Neural crest cell (in vitro differentiated cells): Measurements from ENCODE around the gene MEAK7. TPM values are rescaled to one million over a fixed set of nuclear protein-coding genes. Genes with fewer than 3 reads are reported as not detected.
"Not testable (repeated sequence)": the region's sequence is repeated elsewhere in the genome, so short reads cannot be mapped to it uniquely, and the experiment has no call there.

Experiments used
- DNase-seq: peaks from one replicate; pipeline ENCODE4 v3.0.0; 2021; ENCODE audit warnings: low read depth, mixed read lengths, low spot score
- H3K27ac Mint-ChIP-seq: one replicate; pipeline ENCODE4 v1.8.0; 2021; ENCODE audit warnings: mild to moderate bottlenecking, mixed read lengths; ENCODE audit not compliant: unreplicated experiment
- H3K27me3 Mint-ChIP-seq: 2 replicates; pipeline ENCODE4 v1.8.0; 2021; ENCODE audit warnings: low read depth, mild to moderate bottlenecking, mixed read lengths
- H3K36me3 Mint-ChIP-seq: 2 replicates; pipeline ENCODE4 v1.8.0; 2021; ENCODE audit warnings: low read depth, mild to moderate bottlenecking, mixed read lengths
- H3K4me1 Mint-ChIP-seq: 2 replicates; pipeline ENCODE4 v1.8.0; 2021; ENCODE audit warnings: mixed read lengths
- H3K4me3 Mint-ChIP-seq: one replicate; pipeline ENCODE4 v1.8.0; 2021; ENCODE audit warnings: mild to moderate bottlenecking, mixed read lengths
- H3K9me3 Mint-ChIP-seq: 2 replicates; pipeline ENCODE4 v1.8.0; 2021; ENCODE audit warnings: mixed read lengths
- total RNA-seq: library from RNA; stranded (reverse); gene quantifications from 2 replicates; pipeline ENCODE4 v1.2.1, GENCODE V29; 2021
- TF ChIP-seq, protein P1 (sequence below): fragments of 200-600 bp; sonication (generic); conservative IDR thresholded peaks from 2 replicates; pipeline ENCODE4 v1.5.0; 2021; ENCODE audit warnings: antibody characterized with exemption, mild to moderate bottlenecking

Gene MEAK7
- total RNA-seq, 1 donor from 2014 or later = 29.5 TPM

DNA sequence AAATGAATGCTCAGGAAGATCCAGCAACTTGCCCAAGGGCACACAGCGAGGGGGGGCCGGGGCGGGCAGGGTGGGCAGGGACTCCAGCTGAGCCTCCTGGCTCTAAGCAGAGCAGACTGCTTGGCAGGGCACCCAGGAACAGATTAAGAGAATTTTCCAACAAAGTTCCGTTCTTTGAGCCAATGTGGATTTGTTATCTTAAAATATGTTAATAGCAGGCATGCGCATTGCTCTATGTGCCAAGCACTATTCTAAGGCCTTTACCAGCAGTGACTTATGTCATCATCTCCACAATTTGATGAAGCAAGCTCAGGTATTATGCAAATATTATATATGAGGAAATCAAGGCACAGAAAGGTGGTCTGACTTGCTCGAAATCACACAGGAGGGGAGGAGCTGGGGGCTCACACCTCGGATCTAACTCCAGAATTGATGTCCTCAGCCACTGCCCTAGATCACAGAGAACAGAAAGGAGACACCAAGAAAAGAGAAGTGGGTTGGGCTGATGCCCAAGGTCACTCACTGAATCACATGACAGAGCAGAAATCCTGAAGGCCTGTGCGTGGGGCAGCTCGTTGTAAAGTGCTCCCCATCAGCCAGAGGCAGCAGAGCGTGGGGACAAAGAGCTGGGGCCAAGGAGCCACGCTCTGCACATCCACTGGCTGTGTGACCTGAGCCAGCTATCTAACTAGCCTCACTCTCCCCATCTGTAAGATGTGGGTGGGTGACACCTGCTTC is 23.2 kb upstream of the MEAK7 start:
- Mint-ChIP-seq H3K27me3 (no peaks in the 10 kb centered on the region), H3K4me3 (peak overlapping the region; percentile 38), H3K4me1 (peaks cover 59% of the 10 kb centered on the region), H3K36me3 (peaks cover 12% of the 10 kb centered on the region), H3K27ac (peak overlapping the region; percentile 96), H3K9me3 (peaks cover 11% of the 10 kb centered on the region)
- DNase-seq = no peak
- TF ChIP-seq, protein P1, sequence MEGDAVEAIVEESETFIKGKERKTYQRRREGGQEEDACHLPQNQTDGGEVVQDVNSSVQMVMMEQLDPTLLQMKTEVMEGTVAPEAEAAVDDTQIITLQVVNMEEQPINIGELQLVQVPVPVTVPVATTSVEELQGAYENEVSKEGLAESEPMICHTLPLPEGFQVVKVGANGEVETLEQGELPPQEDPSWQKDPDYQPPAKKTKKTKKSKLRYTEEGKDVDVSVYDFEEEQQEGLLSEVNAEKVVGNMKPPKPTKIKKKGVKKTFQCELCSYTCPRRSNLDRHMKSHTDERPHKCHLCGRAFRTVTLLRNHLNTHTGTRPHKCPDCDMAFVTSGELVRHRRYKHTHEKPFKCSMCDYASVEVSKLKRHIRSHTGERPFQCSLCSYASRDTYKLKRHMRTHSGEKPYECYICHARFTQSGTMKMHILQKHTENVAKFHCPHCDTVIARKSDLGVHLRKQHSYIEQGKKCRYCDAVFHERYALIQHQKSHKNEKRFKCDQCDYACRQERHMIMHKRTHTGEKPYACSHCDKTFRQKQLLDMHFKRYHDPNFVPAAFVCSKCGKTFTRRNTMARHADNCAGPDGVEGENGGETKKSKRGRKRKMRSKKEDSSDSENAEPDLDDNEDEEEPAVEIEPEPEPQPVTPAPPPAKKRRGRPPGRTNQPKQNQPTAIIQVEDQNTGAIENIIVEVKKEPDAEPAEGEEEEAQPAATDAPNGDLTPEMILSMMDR = no peak

GRCh38 chr16:84526794-84527531 is 22.5 kb upstream of the MEAK7 start:
- Mint-ChIP-seq H3K9me3 (peaks cover 11% of the 10 kb centered on the region), H3K27me3 (no peaks in the 10 kb centered on the region), H3K36me3 (peaks cover 12% of the 10 kb centered on the region), H3K4me3 (peak overlapping the region; percentile 38), H3K4me1 (peaks cover 52% of the 10 kb centered on the region), H3K27ac (peak overlapping the region; percentile 96)
- TF ChIP-seq, protein P1 = no peak
- peak; percentile 43 for DNase-seq

DNA sequence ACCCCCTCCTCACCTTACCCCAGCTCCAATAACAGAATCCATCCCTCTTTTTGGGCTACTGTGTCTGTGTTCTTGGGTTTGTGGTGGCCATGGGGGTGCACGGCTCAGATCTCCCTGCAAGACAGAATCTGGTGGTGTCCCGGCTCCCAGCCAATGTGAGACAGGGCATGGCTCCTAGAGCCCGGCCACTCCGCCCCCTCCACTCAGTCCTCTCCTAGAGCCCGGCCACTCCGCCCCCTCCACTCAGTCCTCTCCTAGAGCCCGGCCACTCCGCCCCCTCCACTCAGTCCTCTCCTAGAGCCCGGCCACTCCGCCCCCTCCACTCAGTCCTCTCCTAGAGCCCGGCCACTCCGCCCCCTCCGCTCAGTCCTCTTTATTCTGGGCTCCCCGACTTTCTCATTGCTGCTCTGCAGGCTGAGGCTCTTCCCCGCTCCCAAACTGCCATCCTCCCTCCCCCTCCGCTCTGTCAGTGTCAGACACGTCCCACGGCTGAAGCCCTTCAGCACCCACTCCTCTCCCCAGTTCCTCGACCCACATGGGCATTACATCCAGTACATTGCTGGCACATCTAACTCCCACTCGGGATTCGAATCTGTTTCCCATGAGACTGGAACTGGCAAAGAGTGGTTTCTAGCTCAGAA is 20.6 kb upstream of the MEAK7 start:
- DNase-seq, H3K36me3 Mint-ChIP-seq, H3K4me3 Mint-ChIP-seq, H3K27me3 Mint-ChIP-seq, H3K9me3 Mint-ChIP-seq: not testable (repeated sequence)
- Mint-ChIP-seq H3K27ac (peak overlapping the region; percentile 48), H3K4me1 (peaks cover 50% of the 10 kb centered on the region)

DNA sequence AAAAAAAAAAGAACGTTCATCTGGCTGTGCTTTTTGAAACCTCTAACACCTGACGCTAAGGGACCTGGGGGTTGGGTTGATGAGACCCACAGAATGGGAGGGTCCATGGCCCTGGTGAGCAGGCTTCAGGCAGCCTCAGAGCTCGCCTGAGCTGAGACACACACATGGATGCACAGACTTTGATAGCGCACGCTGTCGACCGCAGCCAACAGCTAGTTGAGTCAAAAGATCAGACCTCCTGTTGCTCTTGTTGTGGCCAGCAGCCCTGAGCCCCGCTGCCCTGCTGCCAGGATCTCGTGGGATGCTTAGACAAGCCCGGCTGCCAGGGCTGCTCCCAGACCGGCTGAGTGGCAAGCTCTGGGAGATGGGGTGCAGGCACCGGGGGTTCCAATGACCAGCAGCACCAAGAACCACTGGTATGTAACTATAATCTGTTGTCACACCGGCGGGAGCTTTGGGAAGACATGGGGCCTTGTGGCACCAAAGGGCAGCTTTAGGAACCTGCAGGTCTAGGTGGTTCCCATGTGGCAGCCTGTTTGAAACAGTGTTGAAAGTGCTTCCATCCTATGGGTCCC is 20.0 kb upstream of the MEAK7 start:
- TF ChIP-seq, protein P1 = no peak
- H3K27me3 Mint-ChIP-seq = no peaks in the 10 kb centered on the region
- H3K9me3 Mint-ChIP-seq = peaks cover 5% of the 10 kb centered on the region
- no peak for DNase-seq
- H3K4me3 Mint-ChIP-seq = no peak overlapping the region
- no peak overlapping the region for H3K27ac Mint-ChIP-seq
- peaks cover 55% of the 10 kb centered on the region for H3K4me1 Mint-ChIP-seq
- peaks cover 5% of the 10 kb centered on the region for H3K36me3 Mint-ChIP-seq

DNA sequence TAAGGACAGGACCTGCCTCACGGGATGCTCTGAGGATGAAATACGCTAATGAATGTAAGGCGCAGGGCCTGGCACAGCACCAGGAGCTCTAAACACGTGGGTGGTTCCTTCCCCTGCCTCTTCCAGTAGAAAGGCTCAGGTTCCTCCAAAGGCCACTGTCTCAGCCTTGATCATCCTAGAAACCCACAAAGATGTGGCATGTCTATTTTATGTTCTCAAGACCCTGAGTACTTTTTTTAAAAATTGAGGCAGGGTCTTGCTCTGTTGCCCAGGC is 17.0 kb upstream of the MEAK7 start:
- TF ChIP-seq, protein P1 = no peak
- DNase-seq = no peak
- H3K27me3 Mint-ChIP-seq = no peaks in the 10 kb centered on the region
- H3K4me3 Mint-ChIP-seq = no peak overlapping the region
- H3K4me1 Mint-ChIP-seq = peaks cover 41% of the 10 kb centered on the region
- no peak overlapping the region for H3K27ac Mint-ChIP-seq
- no peaks in the 10 kb centered on the region for H3K36me3 Mint-ChIP-seq
- H3K9me3 Mint-ChIP-seq = no peaks in the 10 kb centered on the region
